K562 (cell line): ENCODE measurements around the gene PRODH2. TPM values are rescaled to one million over a fixed set of nuclear protein-coding genes. Genes with fewer than 3 reads are reported as not detected.

Source experiments
- ATAC-seq: fragments of 200-7000 bp; cut with Tn5 transposase; 3 replicates; pipeline ENCODE4 v1.9.1; 2020; ENCODE audit warnings: moderate library complexity
- BruUV-seq: library from RNA; stranded (reverse); fragments of 400-500 nt; replicated peaks from 2 replicates; lab custom pipeline; 2021; lab: Mats Ljungman, UMichigan
- CTCF ChIA-PET: fragments of 300-600 bp; formaldehyde crosslinking; extraction: SDS; loops from one replicate; lab custom pipeline; 2021; ENCODE audit warnings: low intra/inter-chr PET ratio; lab: Yijun Ruan, JAX
- POLR2A ChIA-PET: fragments of 300-600, 350-650 bp; sonication (Branson Sonifier 250); formaldehyde crosslinking; extraction: SDS; loops from one replicate; lab custom pipeline; 2021; ENCODE audit warnings: antibody characterized with exemption, inconsistent platforms; lab: Yijun Ruan, JAX
- DNase-seq, 4 experiments: peaks; one replicate each; pipeline versions ENCODE4 v3.0.0 to v3.0.0-alpha.2; 2011 to 2018; ENCODE audit warnings: low spot score in 3 of 4, mixed read lengths in 3 of 4; ENCODE audit errors: extremely low read depth in 1 of 4
- FAIRE-seq: peaks from 2 replicates; lab custom pipeline; 2011; peaks lifted over from hg19 to GRCh38; lab: Jason Lieb, UNC
- H2AFZ ChIP-seq: 2 replicates; pipeline ENCODE4 v1.6.0; 2011; ENCODE audit warnings: low read depth, low read length, control low read depth, inconsistent platforms
- H3K27ac ChIP-seq: fragments of 200-600 bp; 3 replicates; pipeline ENCODE4 v1.8.0; 2011; ENCODE audit warnings: low read depth, mild to moderate bottlenecking, control low read depth, inconsistent platforms, low read length, moderate library complexity, mixed read lengths; ENCODE audit errors: extremely low read depth
- H3K27me3 ChIP-seq, 2 experiments: fragments of 300-600 bp in 1 of 2; 2 replicates in 1 of 2; 3 replicates in 1 of 2; pipeline versions ENCODE4 v1.6.0 to v1.8.0; 2011; ENCODE audit warnings: inconsistent platforms in 2 of 2, low read length in 2 of 2, mild to moderate bottlenecking in 1 of 2, mixed read lengths in 1 of 2, moderate library complexity in 1 of 2; ENCODE audit not compliant: control insufficient read depth in 2 of 2, insufficient read depth in 2 of 2
- H3K36me3 ChIP-seq: fragments of 300-600 bp; 3 replicates; pipeline ENCODE4 v1.8.0; 2011; ENCODE audit warnings: mild to moderate bottlenecking, low read length, inconsistent platforms; ENCODE audit not compliant: control insufficient read depth, insufficient read depth
- H3K4me1 ChIP-seq, 2 experiments: fragments of 200-600 bp in 1 of 2; replicated peaks in 1 of 2; 2 replicates in 1 of 2; 3 replicates in 1 of 2; pipeline versions ENCODE4 v1.5.1 to v1.8.0; 2011; ENCODE audit warnings: inconsistent platforms in 2 of 2, low read length in 2 of 2, mild to moderate bottlenecking in 1 of 2, mixed read lengths in 1 of 2, moderate library complexity in 1 of 2; ENCODE audit not compliant: control insufficient read depth in 2 of 2, insufficient read depth in 2 of 2
- H3K4me2 ChIP-seq: 2 replicates; pipeline ENCODE4 v1.6.1; 2011; ENCODE audit warnings: low read length, control low read depth, inconsistent platforms, mixed read lengths; ENCODE audit not compliant: insufficient read depth
- H3K4me3 ChIP-seq: fragments of 200-600 bp; sonication (generic), shearing (Covaris generic); 2 replicates; pipeline ENCODE4 v1.5.1; 2016; ENCODE audit warnings: control low read depth, inconsistent platforms
- H3K79me2 ChIP-seq: fragments of 200-600 bp; 3 replicates; pipeline ENCODE4 v1.8.0; 2011; ENCODE audit warnings: low read length, inconsistent platforms; ENCODE audit not compliant: control insufficient read depth, insufficient read depth
- H3K9ac ChIP-seq, 2 experiments: 2 replicates each; pipeline versions ENCODE4 v1.6.0 to v1.6.1; 2011; ENCODE audit warnings: low read depth in 2 of 2, low read length in 2 of 2, control low read depth in 1 of 2, inconsistent platforms in 1 of 2, mild to moderate bottlenecking in 1 of 2, mixed read lengths in 1 of 2; ENCODE audit not compliant: insufficient read depth in 1 of 2
- H3K9me1 ChIP-seq: one replicate; pipeline ENCODE4 v1.6.0; 2011; ENCODE audit warnings: inconsistent platforms, mild to moderate bottlenecking, low read length, moderate library complexity; ENCODE audit not compliant: control insufficient read depth, insufficient read depth
- H3K9me3 ChIP-seq: replicated peaks from 2 replicates; pipeline ENCODE4 v1.5.1; 2011; ENCODE audit warnings: low read depth, low read length, inconsistent platforms; ENCODE audit not compliant: control insufficient read depth, insufficient read depth
- H4K20me1 ChIP-seq: replicated peaks from 2 replicates; pipeline ENCODE4 v1.6.1; 2011; ENCODE audit warnings: low read length, inconsistent platforms, mixed read lengths; ENCODE audit not compliant: control insufficient read depth, insufficient read depth
- E2F6 ChIP-seq, 2 experiments: IDR thresholded peaks; 2 replicates each; pipeline ENCODE4 v1.6.1; 2011; ENCODE audit warnings: borderline replicate concordance in 1 of 2, control low read depth in 1 of 2, low read depth in 1 of 2, low read length in 1 of 2, mild to moderate bottlenecking in 1 of 2, mixed read lengths in 1 of 2, moderate library complexity in 1 of 2; ENCODE audit not compliant: insufficient read depth in 1 of 2, insufficient read length in 1 of 2, poor library complexity in 1 of 2, severe bottlenecking in 1 of 2; ENCODE audit errors: extremely low read depth in 1 of 2
- HDAC6 ChIP-seq: IDR thresholded peaks from 2 replicates; pipeline ENCODE4 v1.6.1; 2012; ENCODE audit warnings: low read depth, mild to moderate bottlenecking, control low read depth, inconsistent platforms, low read length, moderate library complexity
- HMGXB4 ChIP-seq: sonication (generic); formaldehyde crosslinking; IDR thresholded peaks from 2 replicates; pipeline ENCODE4 v1.8.1; 2023; ENCODE audit warnings: mild to moderate bottlenecking, missing genetic modification reagents
- HSF4 ChIP-seq: fragments of 250-450 bp; sonication (Bioruptor Pico); IDR thresholded peaks from 2 replicates; pipeline ENCODE4 v2.1.2; 2022; ENCODE audit warnings: mild to moderate bottlenecking, moderate library complexity, borderline replicate concordance
- JUN ChIP-seq, 2 experiments: sonication (generic) in 1 of 2; formaldehyde crosslinking in 1 of 2; IDR thresholded peaks; 2 replicates each; pipeline versions ENCODE4 v1.6.1 to v1.8.0; 2012 to 2022; ENCODE audit warnings: borderline replicate concordance in 2 of 2, mild to moderate bottlenecking in 2 of 2, improper control_type of control experiment in 1 of 2, low read depth in 1 of 2, low read length in 1 of 2, missing genetic modification reagents in 1 of 2
- L3MBTL2 ChIP-seq: fragments of 450-650 bp; IDR thresholded peaks from 2 replicates; pipeline ENCODE4 v1.6.1; 2016; ENCODE audit warnings: mild to moderate bottlenecking, moderate library complexity
- NRF1 ChIP-seq, 2 experiments: fragments of 450-650 bp; IDR thresholded peaks in 1 of 2; conservative IDR thresholded peaks in 1 of 2; 2 replicates each; pipeline ENCODE4 v1.6.1; 2014; ENCODE audit warnings: mild to moderate bottlenecking in 2 of 2
- RNF2 ChIP-seq: sonication (generic); IDR thresholded peaks from 2 replicates; pipeline ENCODE4 v1.6.1; 2016
- SNIP1 ChIP-seq: fragments of 450-650 bp; IDR thresholded peaks from 2 replicates; pipeline ENCODE4 v1.7.1; 2017; ENCODE audit warnings: low read depth, mild to moderate bottlenecking
- SUPT5H ChIP-seq: fragments of 450-650 bp; IDR thresholded peaks from 2 replicates; pipeline ENCODE4 v1.6.1; 2016
- TCF3 ChIP-seq: sonication (generic); formaldehyde crosslinking; IDR thresholded peaks from 2 replicates; pipeline ENCODE4 v1.4.0; 2020; ENCODE audit warnings: mild to moderate bottlenecking, missing genetic modification reagents
- TSC22D4 ChIP-seq: fragments of 450-650 bp; IDR thresholded peaks from 2 replicates; pipeline ENCODE4 v1.6.1; 2016; ENCODE audit warnings: missing genetic modification characterization, missing biosample characterization, control low read depth
- USF1 ChIP-seq: sonication (generic); formaldehyde crosslinking; IDR thresholded peaks from 2 replicates; pipeline ENCODE4 v1.9.0; 2022; ENCODE audit warnings: mild to moderate bottlenecking, missing genetic modification reagents
- ZNF212 ChIP-seq: fragments of 450-650 bp; formaldehyde crosslinking; IDR thresholded peaks from 2 replicates; pipeline ENCODE4 v1.4.0; 2020; ENCODE audit warnings: mild to moderate bottlenecking
- ZNF395 ChIP-seq: fragments of 200-800 bp; sonication (Bioruptor generic); IDR thresholded peaks from 2 replicates; pipeline ENCODE4 v1.6.1; 2017; ENCODE audit warnings: missing genetic modification characterization, missing compliant biosample characterization
- ZNF41 ChIP-seq: fragments of 250-450 bp; sonication (Bioruptor Pico); conservative IDR thresholded peaks from 2 replicates; pipeline ENCODE4 v1.4.0; 2020; ENCODE audit warnings: mild to moderate bottlenecking
- WGBS: fragments of 100-300 bp; shearing (Covaris generic); methylation state at CpG from one replicate; pipeline ENCODE4 v1.1.6; 2016; ENCODE audit warnings: low coverage, mixed read lengths; ENCODE audit not compliant: insufficient coverage; ENCODE audit errors: missing lambda C conversion rate; 5-methylcytosine and 5-hydroxymethylcytosine counted together
- in situ Hi-C: fragments of 300-500 bp; cut with MboI; formaldehyde crosslinking; loops from 4 replicates; pipeline ENCODE4 v1.15.0; 2018; ENCODE audit warnings: inconsistent platforms, mixed read lengths
- intact Hi-C: fragments of 100-400 bp; cut with micrococcal nuclease; formaldehyde crosslinking; loops from 2 replicates; pipeline ENCODE4 v1.14.2; 2022
- polyA plus RNA-seq, 8 experiments: library from polyadenylated mRNA; depleted of rRNA in 4 of 8; stranded (reverse) in 5 of 8; unstranded in 3 of 8; fragments of >200 nt; fragmentation: Nextera tagmentation in 2 of 8; fragmentation: Illumina TruSeq in 1 of 8; extraction: Ambion mirVana in 2 of 8; extraction: Trizol in 1 of 8; gene quantifications; 2 replicates each; pipeline versions ENCODE4 v1.2.1 to v1.2.3, GENCODE V29; 2011 to 2014; ENCODE audit warnings: inconsistent platforms in 1 of 8, missing spikeins in 1 of 8
- total RNA-seq, 7 experiments: library from RNA; depleted of rRNA in 6 of 7; stranded (reverse); fragments of >200 nt in 6 of 7; fragmentation: Illumina TruSeq in 2 of 7; extraction: Trizol in 2 of 7; gene quantifications; 2 replicates each; pipeline versions ENCODE4 v1.2.1 to v1.2.3, GENCODE V29; 2011 to 2021; ENCODE audit warnings: low replicate concordance in 1 of 7

The PRODH2 gene
- total and polyA plus RNA-seq, 9 of the 15 experiments (the other 6 are each of a cell fraction or from before 2014, with no cell fraction given), result not detected

- no peak for TF ChIP-seq TCF3 (CRISPR knock-in tag)
- peak; percentile 100 for TF ChIP-seq ZNF41 (CRISPR knock-in tag)
- TF ChIP-seq JUN (IDR thresholded peaks at IDR 0.05; ENCODE audit: borderline replicate concordance, low read depth, low read length), result no peak
- no peak for TF ChIP-seq JUN (CRISPR knock-in tag; IDR thresholded peaks at IDR 0.05; ENCODE audit: borderline replicate concordance)
- no peak for TF ChIP-seq TSC22D4 (tag)
- TF ChIP-seq ZNF212 (CRISPR knock-in tag), result no peak
- TF ChIP-seq HMGXB4, result no peak
- TF ChIP-seq, all 486 proteins: peak for 7
These were observed 10.8 kb downstream of the PRODH2 start (continued) for GRCh38 chr19:35801828-35802227.

GRCh38 chr19:35797663-35798062, 15.0 kb downstream of the PRODH2 start:
- peak overlapping the region; percentile 80 for H2AFZ ChIP-seq
- WGBS, result 14% methylated on average over 5 of the region's 15 CpGs
- TF ChIP-seq ZNF395 (CRISPR knock-in tag) (no peak), NRF1 (conservative IDR thresholded peaks at IDR 0.05 in 1 of 2, IDR thresholded peaks at IDR 0.05 in 1 of 2) (peak; percentile 79 to 83), RNF2 (0 out of 2 replicates have a peak, but pooled peaks have one; percentile 19), SUPT5H (no peak), E2F6 (IDR thresholded peaks at IDR 0.05; ENCODE audit: borderline replicate concordance in 1 of 2, extremely low read depth in 1 of 2, insufficient read depth in 1 of 2, insufficient read length in 1 of 2, low read depth in 1 of 2, low read length in 1 of 2, poor library complexity in 1 of 2, severe bottlenecking in 1 of 2) (peak; percentile 93), USF1 (CRISPR knock-in tag) (0 out of 2 replicates have a peak, but pooled peaks have one; percentile 5), HSF4 (no peak), SNIP1 (no peak), HDAC6 (no peak), L3MBTL2 (peak; percentile 85)

More at GRCh38 chr19:35797663-35798062, 15.0 kb downstream of the PRODH2 start:
- peak; percentile 27 to 44 (median 42) for DNase-seq
- CTCF ChIA-PET, result no interaction called here
- no peak overlapping the region for H3K4me2 ChIP-seq
- peak overlapping the region in 1 of 2 experiments; percentile 79; a peak in 2 of 4 replicates for H3K9ac ChIP-seq
- no peaks in the 10 kb centered on the region; the same call in 1 of the 2 replicates for H3K9me3 ChIP-seq
- in situ Hi-C loops (no loop called here), intact Hi-C loops (no loop called here)
- H3K4me3 ChIP-seq, result no peak overlapping the region
- POLR2A ChIA-PET, result no interaction called here
- no peak for FAIRE-seq
- H3K4me1 ChIP-seq, result peaks cover 0 to 21% of the 10 kb centered on the region in 2 experiments; a peak in 3 of 5 replicates
- no peaks in the 10 kb centered on the region for H3K9me1 ChIP-seq
- H3K27ac ChIP-seq, result no peak overlapping the region
- no peaks in the 10 kb centered on the region for H3K36me3 ChIP-seq
- no peaks in the 10 kb centered on the region for H3K79me2 ChIP-seq
- no TSS peak for BruUV-seq
- peak; percentile 62 for ATAC-seq
- no peaks in the 10 kb centered on the region; a peak in 1 of 5 replicates for H3K27me3 ChIP-seq
- H4K20me1 ChIP-seq, result no peaks in the 10 kb centered on the region
